Measurements from ENCODE around the gene COL27A1. TPM values are rescaled to one million over a fixed set of nuclear protein-coding genes. Genes with fewer than 3 reads are reported as not detected.

COL27A1 gene
- total RNA-seq, 2 experiments from 2014 or later = 0.87 to 1.2 TPM

GRCh38 chr9:114207034-114207810 lies 51.9 kb downstream of the COL27A1 start:
- ChIA-PET POLR2A (no interaction called here), CTCF (no interaction called here)
- Mint-ChIP-seq H3K27me3 (no peaks in the 10 kb centered on the region), H3K36me3 (ENCODE audit: low read depth) (no peaks in the 10 kb centered on the region), H3K4me1 (ENCODE audit: low read depth) (no peaks in the 10 kb centered on the region), H3K4me3 (no peak overlapping the region), H3K27ac (no peak overlapping the region), H3K9me3 (no peaks in the 10 kb centered on the region)
- no peak for DNase-seq
- no peak for ATAC-seq (ENCODE audit: poor library complexity)
- Histone ChIP-seq H3K4me1 (ENCODE audit: insufficient read depth, low read length) (no peaks in the 10 kb centered on the region), H3K27ac (ENCODE audit: low read depth in 1 of 2, low read length in 2 of 2) (no peak overlapping the region), H3K4me3 (ENCODE audit: low read length) (no peak overlapping the region), H3K27me3 (ENCODE audit: control insufficient read depth in 1 of 2, insufficient read depth in 2 of 2, low read length in 2 of 2) (no peaks in the 10 kb centered on the region), H3K36me3 (ENCODE audit: insufficient read depth, low read length) (no peaks in the 10 kb centered on the region), H3K9me3 (ENCODE audit: control insufficient read depth in 1 of 2, insufficient read depth in 1 of 2, low read length in 2 of 2) (no peaks in the 10 kb centered on the region)
- intact Hi-C loops (cut with DNase I, micrococcal nuclease) = no loop called here
- no peak for TF ChIP-seq CTCF (IDR thresholded peaks at IDR 0.05)

GRCh38 chr9:114207845-114208244 lies 52.5 kb downstream of the COL27A1 start:
- Mint-ChIP-seq H3K36me3 (ENCODE audit: low read depth) (no peaks in the 10 kb centered on the region), H3K4me1 (ENCODE audit: low read depth) (no peaks in the 10 kb centered on the region), H3K4me3 (no peak overlapping the region), H3K27ac (no peak overlapping the region), H3K9me3 (no peaks in the 10 kb centered on the region), H3K27me3 (no peaks in the 10 kb centered on the region)
- Histone ChIP-seq H3K27me3 (ENCODE audit: control insufficient read depth in 1 of 2, insufficient read depth in 2 of 2, low read length in 2 of 2) (no peaks in the 10 kb centered on the region), H3K4me3 (ENCODE audit: low read length) (no peak overlapping the region), H3K9me3 (ENCODE audit: control insufficient read depth in 1 of 2, insufficient read depth in 1 of 2, low read length in 2 of 2) (no peaks in the 10 kb centered on the region), H3K4me1 (ENCODE audit: insufficient read depth, low read length) (no peaks in the 10 kb centered on the region), H3K27ac (ENCODE audit: low read depth in 1 of 2, low read length in 2 of 2) (no peak overlapping the region), H3K36me3 (ENCODE audit: insufficient read depth, low read length) (no peaks in the 10 kb centered on the region)
- intact Hi-C loops (cut with DNase I, micrococcal nuclease) = no loop called here
- ATAC-seq (ENCODE audit: poor library complexity) (no peak), DNase-seq (no peak)
- TF ChIP-seq CTCF (IDR thresholded peaks at IDR 0.05) = no peak
- CTCF ChIA-PET = no interaction called here
- POLR2A ChIA-PET = no interaction called here

GRCh38 chr9:114209151-114209550 lies 53.8 kb downstream of the COL27A1 start:
- Mint-ChIP-seq H3K27me3 (no peaks in the 10 kb centered on the region), H3K36me3 (ENCODE audit: low read depth) (no peaks in the 10 kb centered on the region), H3K4me1 (ENCODE audit: low read depth) (no peaks in the 10 kb centered on the region), H3K27ac (no peak overlapping the region), H3K4me3 (no peak overlapping the region), H3K9me3 (no peaks in the 10 kb centered on the region)
- no peak for TF ChIP-seq CTCF (IDR thresholded peaks at IDR 0.05)
- ChIA-PET CTCF (no interaction called here), POLR2A (no interaction called here)
- H3K4me3 ChIP-seq (ENCODE audit: low read length) = no peak overlapping the region
- no peak overlapping the region for H3K27ac ChIP-seq (ENCODE audit: low read depth in 1 of 2, low read length in 2 of 2)
- DNase-seq (no peak), ATAC-seq (ENCODE audit: poor library complexity) (no peak)
- no peaks in the 10 kb centered on the region for H3K27me3 ChIP-seq (ENCODE audit: control insufficient read depth in 1 of 2, insufficient read depth in 2 of 2, low read length in 2 of 2)
- no peaks in the 10 kb centered on the region for H3K9me3 ChIP-seq (ENCODE audit: control insufficient read depth in 1 of 2, insufficient read depth in 1 of 2, low read length in 2 of 2)
- H3K4me1 ChIP-seq (ENCODE audit: insufficient read depth, low read length) = no peaks in the 10 kb centered on the region
- no peaks in the 10 kb centered on the region for H3K36me3 ChIP-seq (ENCODE audit: insufficient read depth, low read length)
- intact Hi-C loops (cut with DNase I, micrococcal nuclease) = no loop called here
